Breast epithelium (tissue), 3 donors: ENCODE results near the gene RBM33.

Source experiments
- CTCF ChIP-seq, 3 donors: fragments of 450-650 bp; IDR thresholded peaks; one replicate each; pipeline ENCODE4 v1.5.1; 2016 to 2017; ENCODE audit warnings: antibody characterized with exemption in 3 of 3, mild to moderate bottlenecking in 3 of 3, moderate library complexity in 3 of 3
- POLR2A ChIP-seq: fragments of 450-650 bp; IDR thresholded peaks from one replicate; pipeline ENCODE4 v1.6.1; 2016; ENCODE audit warnings: antibody characterized with exemption, mild to moderate bottlenecking, moderate library complexity
- POLR2AphosphoS5 ChIP-seq, 3 donors: sonication (generic); formaldehyde crosslinking; IDR thresholded peaks; one replicate each; pipeline ENCODE4 v1.6.1; 2017; ENCODE audit warnings: antibody characterized with exemption in 3 of 3

DNA sequence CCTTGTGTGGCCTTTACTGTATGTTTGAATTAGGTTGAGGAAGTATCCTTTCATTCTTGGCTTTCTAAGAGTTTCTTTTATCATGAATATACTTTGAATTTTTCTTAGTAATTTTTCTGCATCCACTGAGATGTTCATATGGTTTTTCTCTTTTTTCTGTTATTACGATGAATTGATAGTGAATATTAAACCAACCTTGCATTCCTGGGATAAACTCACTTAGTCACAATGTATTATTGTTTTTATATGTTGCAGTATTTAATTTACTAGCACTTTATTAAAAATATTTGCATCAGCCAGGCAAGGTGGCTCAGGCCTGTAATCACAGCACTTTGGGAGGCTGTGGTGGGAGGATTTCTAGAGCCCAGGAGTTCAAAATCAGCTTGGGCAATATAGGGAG lies 15.3 kb upstream of the RBM33 start:
- TF ChIP-seq POLR2A = no peak
- TF ChIP-seq CTCF (IDR thresholded peaks at IDR 0.05) = no peak
- no peak for TF ChIP-seq POLR2AphosphoS5 (IDR thresholded peaks at IDR 0.05)
